Heart left ventricle (tissue), 13 donors: ENCODE measurements around the gene DHCR7.

Experiments used
- POLR2A ChIP-seq, 2 donors: fragments of 450-650 bp; IDR thresholded peaks; one replicate each; pipeline ENCODE4 v1.6.1; 2017; ENCODE audit warnings: antibody characterized with exemption in 2 of 2, mild to moderate bottlenecking in 2 of 2, moderate library complexity in 2 of 2
- TF ChIP-seq, protein P1 (sequence below), 12 donors: fragments of 200-600 bp; sonication (generic) in 4 of 12; IDR thresholded peaks; one replicate each; pipeline versions ENCODE4 v1.5.0 to v1.8.0; 2018 to 2022; ENCODE audit warnings: antibody characterized with exemption in 12 of 12, mild to moderate bottlenecking in 5 of 12
- donor health status: ischemic (EF 13 %, LVEDD 7.1; RV severe dilation, severe dysfunction).
- donor health status: DM: no; HTN: yes; CAD: no.
- donor health status: DM: no; HTN: no; CAD: no.
- donor health status: ischemic (EF 25% LVEDD 6.9; RV normal size, moderate dysfunction).
- donor health status: ischemic (EF 25% LVEDD 5.7; RV mildly dilated, moderate dysfunction).
- donor health status: ischemic (EF 35%, LVEDD 5.7; RV mildly dilated, moderate dysfunction).
- donor health status: nonischemic (EF 11% LVEDD 7.7; RV severe dilation, severe dysfunction).
- donor health status: DM: yes; HTN: yes; CAD: no.
- donor health status: PGD.
- donor health status: ischemic (EF 29% LVEDD 5.4; RV normal size, mild dysfunction).
- donor health status: nonischemic (EF 23%, LVEDD 6.1; RV moderate dilation, normal function).

DNA sequence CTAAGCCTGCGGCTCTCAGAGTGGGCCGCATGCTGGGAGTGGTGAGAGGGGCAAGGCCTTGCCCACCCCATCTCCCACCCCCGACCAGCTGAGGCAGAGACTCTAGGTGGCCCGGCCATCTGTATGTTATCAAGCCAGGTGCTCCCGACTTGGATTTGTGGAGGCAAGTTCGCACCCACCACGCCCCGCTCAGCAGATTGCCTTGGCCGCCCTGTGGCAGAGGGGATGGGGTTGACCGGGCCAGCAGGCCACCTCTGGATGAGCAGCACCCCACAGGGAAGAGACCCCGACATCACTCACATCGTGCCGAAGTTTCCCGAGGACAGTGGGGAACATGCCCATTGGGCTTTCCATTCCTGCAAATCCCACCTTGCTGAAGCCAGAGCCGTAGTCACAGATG is 40.8 kb downstream of the DHCR7 start:
- TF ChIP-seq, protein P1, sequence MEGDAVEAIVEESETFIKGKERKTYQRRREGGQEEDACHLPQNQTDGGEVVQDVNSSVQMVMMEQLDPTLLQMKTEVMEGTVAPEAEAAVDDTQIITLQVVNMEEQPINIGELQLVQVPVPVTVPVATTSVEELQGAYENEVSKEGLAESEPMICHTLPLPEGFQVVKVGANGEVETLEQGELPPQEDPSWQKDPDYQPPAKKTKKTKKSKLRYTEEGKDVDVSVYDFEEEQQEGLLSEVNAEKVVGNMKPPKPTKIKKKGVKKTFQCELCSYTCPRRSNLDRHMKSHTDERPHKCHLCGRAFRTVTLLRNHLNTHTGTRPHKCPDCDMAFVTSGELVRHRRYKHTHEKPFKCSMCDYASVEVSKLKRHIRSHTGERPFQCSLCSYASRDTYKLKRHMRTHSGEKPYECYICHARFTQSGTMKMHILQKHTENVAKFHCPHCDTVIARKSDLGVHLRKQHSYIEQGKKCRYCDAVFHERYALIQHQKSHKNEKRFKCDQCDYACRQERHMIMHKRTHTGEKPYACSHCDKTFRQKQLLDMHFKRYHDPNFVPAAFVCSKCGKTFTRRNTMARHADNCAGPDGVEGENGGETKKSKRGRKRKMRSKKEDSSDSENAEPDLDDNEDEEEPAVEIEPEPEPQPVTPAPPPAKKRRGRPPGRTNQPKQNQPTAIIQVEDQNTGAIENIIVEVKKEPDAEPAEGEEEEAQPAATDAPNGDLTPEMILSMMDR (IDR thresholded peaks at IDR 0.05) = no peak
- TF ChIP-seq POLR2A (IDR thresholded peaks at IDR 0.05) = no peak
